OCI-LY7 (cell line): ENCODE data around the gene BRSK1. TPM values are rescaled to one million over a fixed set of nuclear protein-coding genes. Genes with fewer than 3 reads are reported as not detected.

Source experiments
- BruUV-seq: library from RNA; stranded (reverse); fragments of 400-500 nt; replicated peaks from 2 replicates; lab custom pipeline; 2021; lab: Mats Ljungman, UMichigan
- CTCF ChIA-PET: fragments of 300-600 bp; sonication (Branson Sonifier 250); formaldehyde crosslinking; loops from one replicate; lab custom pipeline; 2022; ENCODE audit warnings: antibody characterized with exemption; ENCODE audit not compliant: unreplicated experiment; lab: Charles Lee
- POLR2A ChIA-PET: fragments of 300-600 bp; sonication (Branson Sonifier 250); formaldehyde crosslinking; loops from one replicate; lab custom pipeline; 2022; ENCODE audit warnings: antibody characterized with exemption; lab: Charles Lee
- DNase-seq: peaks from one replicate; pipeline ENCODE4 v3.0.0-alpha.2; 2015; ENCODE audit warnings: low spot score
- H2AFZ ChIP-seq: fragments of 200-600 bp; sonication (generic), shearing (Covaris generic); 2 replicates; pipeline ENCODE4 v1.6.1; 2014; ENCODE audit warnings: mild to moderate bottlenecking, antibody characterized with exemption, low read length, moderate library complexity
- H3K27ac ChIP-seq: fragments of 200-600 bp; sonication (generic); 2 replicates; pipeline ENCODE4 v1.5.1; 2014; ENCODE audit warnings: mixed run types, low read depth, mild to moderate bottlenecking, moderate library complexity, low read length, inconsistent platforms; ENCODE audit not compliant: poor library complexity, severe bottlenecking
- H3K36me3 ChIP-seq: fragments of 200-600 bp; sonication (generic); 2 replicates; pipeline ENCODE4 v1.6.1; 2014; ENCODE audit warnings: mild to moderate bottlenecking, antibody characterized with exemption, low read length, moderate library complexity, mixed read lengths; ENCODE audit not compliant: insufficient read depth
- H3K4me1 ChIP-seq: fragments of 200-600 bp; sonication (generic); 2 replicates; pipeline ENCODE4 v1.5.1; 2014; ENCODE audit warnings: mild to moderate bottlenecking, low read length; ENCODE audit not compliant: insufficient read depth, poor library complexity, severe bottlenecking
- H3K4me2 ChIP-seq: fragments of 200-600 bp; sonication (generic); 2 replicates; pipeline ENCODE4 v1.6.1; 2014; ENCODE audit warnings: mild to moderate bottlenecking, low read length
- H3K4me3 ChIP-seq: fragments of 200-600 bp; sonication (generic); 2 replicates; pipeline ENCODE4 v1.5.1; 2014; ENCODE audit warnings: mild to moderate bottlenecking, low read depth, low read length; ENCODE audit not compliant: poor library complexity, severe bottlenecking
- H3K79me2 ChIP-seq: fragments of 200-600 bp; sonication (generic); 2 replicates; pipeline ENCODE4 v1.6.1; 2016; ENCODE audit warnings: low read depth, mild to moderate bottlenecking, low read length, moderate library complexity, mixed read lengths; ENCODE audit not compliant: insufficient read depth
- H3K9me2 ChIP-seq: fragments of 200-600 bp; sonication (generic); 2 replicates; pipeline ENCODE4 v1.6.1; 2016; ENCODE audit warnings: mild to moderate bottlenecking, low read length, mixed read lengths; ENCODE audit not compliant: insufficient read depth
- H3K9me3 ChIP-seq: fragments of 200-600 bp; sonication (generic); 2 replicates; pipeline ENCODE4 v1.6.1; 2014; ENCODE audit warnings: mild to moderate bottlenecking, mixed run types, low read length, mixed read lengths
- H4K20me1 ChIP-seq: fragments of 200-600 bp; sonication (generic); 2 replicates; pipeline ENCODE4 v1.6.1; 2014; ENCODE audit warnings: mild to moderate bottlenecking, antibody characterized with exemption, low read length, moderate library complexity, mixed read lengths; ENCODE audit not compliant: insufficient read depth
- EZH2phosphoT487 ChIP-seq: fragments of 200-600 bp; sonication (generic); IDR thresholded peaks from 2 replicates; pipeline ENCODE4 v1.6.1; 2018; ENCODE audit warnings: low read depth, borderline replicate concordance, mild to moderate bottlenecking, mixed run types, antibody characterized with exemption, low read length, moderate library complexity, mixed read lengths
- intact Hi-C: fragments of 100-400 bp; cut with micrococcal nuclease; formaldehyde crosslinking; loops from one replicate; pipeline ENCODE4 v1.10.0; 2022; ENCODE audit not compliant: unreplicated experiment
- total RNA-seq, 2 experiments: library from RNA; depleted of rRNA in 1 of 2; stranded (reverse); fragments of >200 nt in 1 of 2; shearing (Covaris generic) in 1 of 2; gene quantifications; 2 replicates each; pipeline ENCODE4 v1.2.3, GENCODE V29; 2014 to 2022
- TF ChIP-seq, protein P1 (sequence below): fragments of 200-600 bp; sonication (generic); conservative IDR thresholded peaks from 2 replicates; pipeline ENCODE4 v1.5.1; 2014; ENCODE audit warnings: mild to moderate bottlenecking, antibody characterized with exemption, low read length, moderate library complexity, mixed read lengths

The BRSK1 gene
- total RNA-seq, 2 experiments from 2014 or later, result 16.1 to 23.9 TPM

- POLR2A ChIA-PET, result no interaction called here
These were observed 21.2 kb downstream of the BRSK1 start for GRCh38 chr19:55304980-55305379.

DNA sequence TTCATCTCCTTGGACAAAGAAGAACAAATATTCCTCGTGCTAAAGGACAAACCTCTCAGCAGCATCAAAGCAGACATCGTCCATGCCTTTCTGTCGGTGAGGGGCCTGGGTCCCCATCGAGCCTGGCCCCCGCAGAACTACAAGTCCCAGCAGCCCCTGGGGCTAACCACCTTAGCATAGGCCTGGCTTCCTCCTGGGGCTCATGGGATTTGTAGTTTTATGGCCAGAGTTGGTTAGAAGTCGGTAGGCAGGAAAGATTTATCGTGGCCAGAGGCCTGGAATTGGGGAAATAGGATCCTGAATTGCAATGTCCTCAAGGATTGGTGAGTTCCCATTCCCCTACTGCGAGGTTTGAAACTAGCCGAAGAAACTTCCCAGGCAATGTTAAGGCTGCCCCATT lies 21.7 kb downstream of the BRSK1 start:
- no peaks in the 10 kb centered on the region for H4K20me1 ChIP-seq
- POLR2A ChIA-PET, result no interaction called here
- no peaks in the 10 kb centered on the region for H3K79me2 ChIP-seq
- intact Hi-C loops, result no loop called here
- H3K4me2 ChIP-seq, result 0 out of 2 replicates have a peak overlapping the region, but pooled peaks have one; percentile 3
- CTCF ChIA-PET, result no interaction called here
- H3K9me3 ChIP-seq, result no peaks in the 10 kb centered on the region
- no peak overlapping the region for H2AFZ ChIP-seq
- H3K4me3 ChIP-seq, result no peak overlapping the region
- no peak for TF ChIP-seq EZH2phosphoT487
- TF ChIP-seq, protein P1, sequence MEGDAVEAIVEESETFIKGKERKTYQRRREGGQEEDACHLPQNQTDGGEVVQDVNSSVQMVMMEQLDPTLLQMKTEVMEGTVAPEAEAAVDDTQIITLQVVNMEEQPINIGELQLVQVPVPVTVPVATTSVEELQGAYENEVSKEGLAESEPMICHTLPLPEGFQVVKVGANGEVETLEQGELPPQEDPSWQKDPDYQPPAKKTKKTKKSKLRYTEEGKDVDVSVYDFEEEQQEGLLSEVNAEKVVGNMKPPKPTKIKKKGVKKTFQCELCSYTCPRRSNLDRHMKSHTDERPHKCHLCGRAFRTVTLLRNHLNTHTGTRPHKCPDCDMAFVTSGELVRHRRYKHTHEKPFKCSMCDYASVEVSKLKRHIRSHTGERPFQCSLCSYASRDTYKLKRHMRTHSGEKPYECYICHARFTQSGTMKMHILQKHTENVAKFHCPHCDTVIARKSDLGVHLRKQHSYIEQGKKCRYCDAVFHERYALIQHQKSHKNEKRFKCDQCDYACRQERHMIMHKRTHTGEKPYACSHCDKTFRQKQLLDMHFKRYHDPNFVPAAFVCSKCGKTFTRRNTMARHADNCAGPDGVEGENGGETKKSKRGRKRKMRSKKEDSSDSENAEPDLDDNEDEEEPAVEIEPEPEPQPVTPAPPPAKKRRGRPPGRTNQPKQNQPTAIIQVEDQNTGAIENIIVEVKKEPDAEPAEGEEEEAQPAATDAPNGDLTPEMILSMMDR, result no peak
- H3K9me2 ChIP-seq, result no peaks in the 10 kb centered on the region
- no TSS peak for BruUV-seq
- H3K27ac ChIP-seq, result no peak overlapping the region
- DNase-seq, result peak; percentile 80
- peaks cover 66% of the 10 kb centered on the region for H3K4me1 ChIP-seq
- H3K36me3 ChIP-seq, result peaks cover 44% of the 10 kb centered on the region

More at GRCh38 chr19:55304980-55305379, 21.2 kb downstream of the BRSK1 start:
- no peak for DNase-seq
- CTCF ChIA-PET, result no interaction called here
- no peaks in the 10 kb centered on the region for H3K79me2 ChIP-seq
- H3K27ac ChIP-seq, result no peak overlapping the region
- intact Hi-C loops, result loop anchor here (5.0 kb wide), 1 partner anchor 32 kb away; the partner anchor contains the start of gene KMT5C
- no peak overlapping the region for H2AFZ ChIP-seq
- H3K36me3 ChIP-seq, result peaks cover 45% of the 10 kb centered on the region
- TF ChIP-seq EZH2phosphoT487, result no peak
- TF ChIP-seq, protein P1, result no peak
- no peaks in the 10 kb centered on the region for H4K20me1 ChIP-seq
- BruUV-seq, result no TSS peak
- H3K4me3 ChIP-seq, result no peak overlapping the region
- H3K9me3 ChIP-seq, result no peaks in the 10 kb centered on the region
- H3K4me2 ChIP-seq, result no peak overlapping the region
- H3K9me2 ChIP-seq, result no peaks in the 10 kb centered on the region
- H3K4me1 ChIP-seq, result peaks cover 60% of the 10 kb centered on the region

- no peaks in the 10 kb centered on the region for H3K9me2 ChIP-seq
- peak overlapping the region; percentile 92 for H3K27ac ChIP-seq
- peaks cover 44% of the 10 kb centered on the region for H3K36me3 ChIP-seq
- TF ChIP-seq, protein P1, result no peak
- TF ChIP-seq EZH2phosphoT487, result no peak
- ChIA-PET CTCF (interaction anchor here (1.1 kb wide), 1 partner anchor 33 kb away, joined by 3 read pairs; no protein-coding TSS in a partner anchor), POLR2A (interaction anchor here (0.7 kb wide), 1 partner anchor 55 kb away, joined by 3 read pairs; no protein-coding TSS in a partner anchor)
- no peak overlapping the region for H2AFZ ChIP-seq
- intact Hi-C loops, result no loop called here
- H3K4me2 ChIP-seq, result peak overlapping the region; percentile 66; the same call in 1 of the 2 replicates
- H3K4me1 ChIP-seq, result peaks cover 70% of the 10 kb centered on the region
- H3K9me3 ChIP-seq, result no peaks in the 10 kb centered on the region
- BruUV-seq, result no TSS peak
- no peaks in the 10 kb centered on the region for H3K79me2 ChIP-seq
- DNase-seq, result no peak
- H4K20me1 ChIP-seq, result no peaks in the 10 kb centered on the region
- H3K4me3 ChIP-seq, result no peak overlapping the region
These were observed 22.3 kb downstream of the BRSK1 start for GRCh38 chr19:55305983-55306562.
